GM18499 (cell line): Measurements from ENCODE around the gene CHST4.
A peak's percentile ranks its signal among the peaks of the same experiment; 100 is the strongest.
"Not testable (repeated sequence)": the region's sequence is repeated elsewhere in the genome, so short reads cannot be mapped to it uniquely, and the experiment has no call there.

ENCODE experiments used
- ATAC-seq: cut with Tn5 transposase; IDR thresholded peaks from one replicate; pipeline ENCODE4 v1.9.1; 2021; ENCODE audit warnings: moderate number of reproducible peaks; ENCODE audit not compliant: insufficient read depth, unreplicated experiment

CHST4 gene

DNA sequence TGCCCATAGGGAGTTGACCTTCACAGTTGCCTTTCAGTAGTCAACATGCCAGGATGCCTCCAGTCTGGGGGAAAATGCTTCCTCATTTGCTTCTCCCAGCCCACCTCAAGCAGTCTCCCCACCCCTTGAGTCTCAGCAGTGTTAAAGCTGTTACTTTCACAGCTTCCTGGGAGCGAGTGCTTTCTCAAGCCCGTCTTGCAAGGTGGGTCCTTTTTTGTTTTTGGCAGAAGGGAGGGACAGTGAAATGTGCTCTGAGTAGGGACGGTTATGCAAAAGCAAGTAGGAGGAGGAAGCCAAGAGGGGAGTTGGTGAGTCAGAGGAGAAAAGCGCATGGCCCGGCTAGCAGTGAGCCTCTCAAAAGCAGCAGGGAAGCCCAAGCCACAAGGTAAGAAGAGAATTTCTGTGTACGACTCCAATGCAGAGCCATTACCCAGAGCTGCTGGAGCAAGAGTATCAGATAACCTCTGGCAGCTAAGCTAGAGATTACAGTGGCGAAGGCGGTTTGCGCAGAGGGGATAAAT is at the start of gene CHST4:
TSS of gene CHST4 (plus strand) at position 316 of the 521 bp plus-strand sequence. CDS start 10,252 bp downstream, outside the sequence.
- ATAC-seq, result peak; percentile 46

DNA sequence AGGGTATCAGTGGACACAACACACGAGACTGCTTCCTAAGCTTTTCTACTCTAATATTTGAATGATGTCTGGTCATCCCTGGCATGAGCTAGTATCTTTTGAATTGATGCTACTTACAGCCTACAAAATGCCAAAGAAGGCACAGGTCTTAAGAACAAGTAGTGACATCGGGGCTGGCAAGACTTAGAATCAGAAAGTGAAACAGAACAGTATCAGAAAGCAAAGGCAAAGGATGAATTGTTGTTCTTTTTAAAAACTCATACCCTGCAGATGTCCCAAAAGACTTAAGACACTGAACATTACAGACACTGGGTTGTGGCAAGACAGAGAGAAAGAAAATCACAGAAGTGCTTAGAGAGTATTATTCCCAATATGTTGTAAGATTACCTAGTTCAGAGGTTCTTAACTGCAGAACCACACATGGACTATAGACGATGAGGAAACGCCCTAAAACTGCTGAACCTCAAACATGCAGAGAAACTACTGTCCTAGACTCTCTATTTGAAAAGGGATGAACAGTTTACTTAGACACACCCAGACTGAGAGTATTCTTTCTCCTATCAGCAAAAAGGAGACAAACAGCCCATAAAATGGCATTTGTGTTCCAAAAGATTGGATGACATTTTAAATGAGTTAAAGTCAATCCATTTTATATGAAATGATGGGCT is 49.6 kb upstream of the CHST4 start:
- ATAC-seq, result no peak

DNA sequence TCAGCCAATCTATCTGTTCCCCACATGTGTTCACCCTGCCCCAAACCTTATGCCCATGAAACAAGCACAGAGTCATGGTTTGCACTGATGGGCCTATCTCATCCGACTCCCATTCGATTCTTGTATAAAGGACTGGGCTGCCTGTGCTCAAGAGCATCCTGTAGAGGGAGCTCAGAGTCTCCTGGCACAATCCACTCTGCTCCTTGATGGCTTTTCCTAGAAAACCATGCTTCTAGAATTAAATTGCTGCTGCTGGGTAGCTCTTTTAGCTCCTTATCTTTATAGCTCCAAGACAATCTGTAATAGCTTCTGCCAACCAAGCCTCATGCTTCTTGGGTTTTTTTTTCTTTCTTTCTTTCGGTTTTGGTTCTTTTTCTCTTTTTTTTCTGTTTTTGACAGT is 46.8 kb upstream of the CHST4 start:
- ATAC-seq, result no peak

DNA sequence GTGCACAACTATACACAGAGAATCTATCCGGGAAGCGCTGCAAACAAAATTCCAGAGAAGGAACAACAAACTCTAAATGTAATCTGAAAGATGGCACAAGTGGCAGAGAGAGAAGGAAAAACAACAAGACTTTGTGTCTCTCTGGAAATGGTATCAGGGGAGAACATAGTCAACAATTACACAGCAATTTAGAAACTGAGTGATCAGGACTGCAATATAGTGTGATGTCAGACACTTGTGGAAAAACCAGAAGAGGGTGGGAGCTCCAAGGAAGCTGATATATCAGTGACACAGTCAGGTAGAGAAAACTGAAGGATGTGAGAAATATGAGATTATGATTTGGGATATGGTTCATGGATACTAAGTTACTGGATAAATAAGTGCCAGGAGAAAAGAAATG is 45.3 kb upstream of the CHST4 start:
- no peak for ATAC-seq

DNA sequence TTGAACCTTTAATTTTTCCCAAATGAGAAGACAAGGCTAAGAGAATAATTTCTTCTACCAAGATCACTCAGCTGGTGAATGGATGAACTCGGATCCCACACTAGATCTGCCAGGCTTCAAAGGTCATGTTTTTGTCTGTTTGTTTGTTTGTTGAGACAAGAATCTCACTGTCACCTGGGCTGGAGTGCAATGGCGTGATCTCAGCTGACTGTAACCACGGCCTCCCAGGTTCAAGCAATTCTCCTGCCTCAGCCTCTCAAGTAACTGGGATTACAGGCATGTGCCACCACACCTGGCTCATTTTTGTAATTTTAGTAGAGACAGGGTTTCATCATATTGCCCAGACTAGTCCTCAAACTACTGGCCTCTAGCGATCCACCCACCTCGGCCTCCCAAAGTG is 43.7 kb upstream of the CHST4 start:
- ATAC-seq, result no peak

DNA sequence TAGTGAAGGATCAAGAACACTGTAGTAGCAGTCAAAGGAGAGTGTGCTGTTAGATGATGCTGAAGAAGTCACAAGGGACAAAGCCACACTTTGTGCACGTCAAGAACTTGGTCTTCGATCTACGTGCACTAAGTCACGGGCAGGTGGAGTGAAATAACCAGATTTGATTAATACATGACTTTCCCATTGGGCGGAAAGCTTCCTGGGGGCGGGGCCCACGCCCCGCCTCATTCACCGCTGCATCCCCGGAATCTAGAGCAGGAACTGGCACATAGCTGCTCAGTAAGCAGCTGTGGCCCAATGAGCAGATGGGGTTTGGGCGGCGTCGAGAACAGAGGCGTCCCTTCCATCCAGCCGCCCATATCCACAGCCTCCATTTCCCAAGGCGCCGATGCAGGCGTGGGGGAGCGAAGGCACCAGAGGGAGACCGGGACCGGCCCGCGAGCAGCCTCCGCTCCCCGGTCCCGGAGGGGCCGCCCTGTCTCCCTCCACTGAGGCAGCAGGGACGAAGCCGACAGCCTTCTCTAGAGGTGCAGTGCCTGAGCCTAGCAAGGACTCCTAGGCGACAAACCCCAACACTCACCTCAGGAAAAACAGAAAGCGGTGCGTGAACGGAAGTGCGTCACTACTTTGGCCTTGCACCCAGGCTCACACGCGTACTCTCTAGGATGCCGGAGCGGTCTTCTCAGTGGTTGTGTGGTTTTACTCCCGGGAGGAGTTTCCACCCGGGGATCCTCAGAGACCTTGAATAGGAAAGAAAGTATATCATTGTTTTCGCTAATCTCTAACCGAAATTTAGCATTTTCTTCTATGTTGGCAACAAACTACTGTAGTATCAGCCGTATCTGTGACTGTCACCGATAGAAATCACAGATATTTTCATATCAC is 42.0 kb upstream of the CHST4 start:
- ATAC-seq, result peak; percentile 61

DNA sequence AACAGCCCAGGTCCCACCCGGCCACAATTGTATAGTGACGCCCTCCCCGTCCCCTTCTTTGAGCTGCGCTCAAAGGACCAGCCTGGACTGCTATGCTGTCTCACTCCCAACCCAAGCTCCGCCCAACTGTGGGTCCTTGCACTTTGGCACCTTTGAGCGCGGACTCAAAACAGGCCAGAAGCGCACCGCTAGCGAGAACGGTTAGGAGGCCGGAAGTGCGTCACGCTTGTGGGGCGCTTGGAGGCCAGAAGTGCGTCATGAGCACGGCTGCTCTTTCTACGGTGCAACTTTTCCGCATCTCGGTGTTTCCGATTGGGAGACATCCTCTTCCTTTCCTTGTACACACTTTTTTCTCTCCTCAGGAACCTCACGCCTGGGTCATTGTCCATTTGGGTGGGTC is 37.1 kb upstream of the CHST4 start, which contains the start of gene ZNF19:
TSS of gene ZNF19 (minus strand) at position 203 of the 400 bp plus-strand sequence. CDS start 7,210 bp downstream, outside the sequence.
- no peak for ATAC-seq

DNA sequence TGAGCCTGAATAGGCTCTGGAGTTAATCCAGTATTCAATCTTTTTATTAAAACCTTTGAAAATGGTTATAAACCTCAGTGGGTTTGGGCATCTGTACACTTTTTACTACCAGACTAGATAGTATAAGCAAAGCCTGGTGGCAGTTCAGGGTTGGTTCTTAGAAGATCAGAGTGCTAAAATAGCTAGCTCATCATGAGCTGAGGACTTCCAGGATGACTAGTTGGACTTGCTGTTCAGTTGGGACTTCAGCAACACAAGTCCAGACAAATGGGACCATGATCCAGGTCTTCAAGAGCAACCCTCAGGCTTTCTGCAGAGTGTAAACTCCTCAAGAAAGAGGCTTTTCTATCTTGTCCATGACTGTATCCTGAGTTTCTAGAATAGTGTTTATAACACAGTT is 35.9 kb upstream of the CHST4 start:
- ATAC-seq, result no peak

DNA sequence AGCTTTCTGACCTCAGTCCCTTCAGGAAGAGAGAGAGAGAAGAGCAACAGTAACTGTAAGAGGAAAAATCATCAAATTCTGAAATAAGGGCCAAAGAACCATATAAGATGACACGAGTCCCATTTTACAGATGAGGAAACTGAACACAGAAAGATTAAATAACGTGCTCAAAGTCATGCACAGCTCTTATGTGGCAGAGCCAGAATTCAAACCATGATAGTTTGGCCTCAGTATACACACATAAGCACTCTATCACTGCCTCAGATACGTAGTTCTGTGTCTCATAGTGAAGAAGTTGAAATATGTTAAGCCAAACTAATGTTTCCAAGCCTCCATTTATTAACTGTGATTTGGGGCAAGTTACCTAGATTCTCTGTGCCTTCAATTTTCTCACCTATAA is 35.2 kb upstream of the CHST4 start:
- no peak for ATAC-seq

DNA sequence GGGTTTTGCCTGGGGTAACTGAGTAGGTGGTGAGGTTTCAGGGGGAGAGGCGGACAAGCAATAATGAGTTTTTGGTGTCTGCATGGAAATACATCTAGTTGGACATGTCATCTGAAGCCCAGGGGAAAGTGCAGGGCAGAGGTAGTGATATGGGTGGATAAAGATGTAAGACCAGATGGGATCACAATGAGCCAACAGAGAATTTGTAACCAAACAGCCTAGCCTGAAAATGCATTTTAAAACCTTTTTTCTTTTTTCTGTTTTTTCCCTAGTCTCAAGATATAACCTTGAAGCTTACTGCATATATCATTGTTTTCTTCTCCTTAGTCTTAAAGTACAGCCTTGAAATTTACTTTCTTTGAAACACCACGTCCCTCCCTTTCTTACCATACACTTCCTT is 33.4 kb upstream of the CHST4 start:
- ATAC-seq, result no peak

DNA sequence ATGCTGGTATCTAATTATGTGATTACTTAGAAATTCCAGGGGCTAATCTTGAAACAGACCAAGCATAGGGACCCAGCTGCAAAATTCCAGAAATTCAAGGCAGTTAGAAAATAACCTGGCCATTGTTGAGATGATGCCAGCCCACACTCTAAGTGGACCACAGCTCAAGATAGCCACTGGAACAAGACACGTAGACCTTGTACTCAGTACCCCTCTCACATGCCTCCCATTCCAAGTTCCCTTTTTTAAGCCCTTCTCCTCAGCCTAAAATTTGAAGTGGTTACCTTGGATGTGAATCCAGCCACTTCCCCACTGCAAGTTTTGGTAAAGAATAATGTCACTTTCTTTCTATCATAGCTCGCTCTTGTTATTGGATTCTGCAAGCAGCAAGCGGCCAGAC is 33.0 kb upstream of the CHST4 start:
- ATAC-seq, result no peak

DNA sequence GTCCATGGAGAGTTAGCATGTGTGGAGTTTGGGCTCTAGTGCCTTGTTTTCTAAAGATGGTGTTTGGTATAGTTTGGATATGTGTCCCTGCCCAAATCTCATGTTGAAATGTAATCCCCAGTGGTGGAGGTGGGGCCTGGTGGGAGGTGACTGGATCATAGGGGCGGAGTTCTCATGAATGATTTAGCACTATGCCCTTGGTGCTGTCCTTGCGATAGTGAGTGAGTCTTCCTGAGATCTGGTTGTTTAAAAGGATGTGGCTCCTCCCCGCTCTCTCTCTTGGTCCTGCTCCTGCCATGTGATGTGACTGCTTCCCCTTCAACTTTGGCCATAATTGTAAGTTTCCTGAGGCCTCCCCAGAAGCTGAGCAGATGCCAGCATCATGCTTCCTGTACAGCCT is 28.2 kb upstream of the CHST4 start:
- no peak for ATAC-seq

DNA sequence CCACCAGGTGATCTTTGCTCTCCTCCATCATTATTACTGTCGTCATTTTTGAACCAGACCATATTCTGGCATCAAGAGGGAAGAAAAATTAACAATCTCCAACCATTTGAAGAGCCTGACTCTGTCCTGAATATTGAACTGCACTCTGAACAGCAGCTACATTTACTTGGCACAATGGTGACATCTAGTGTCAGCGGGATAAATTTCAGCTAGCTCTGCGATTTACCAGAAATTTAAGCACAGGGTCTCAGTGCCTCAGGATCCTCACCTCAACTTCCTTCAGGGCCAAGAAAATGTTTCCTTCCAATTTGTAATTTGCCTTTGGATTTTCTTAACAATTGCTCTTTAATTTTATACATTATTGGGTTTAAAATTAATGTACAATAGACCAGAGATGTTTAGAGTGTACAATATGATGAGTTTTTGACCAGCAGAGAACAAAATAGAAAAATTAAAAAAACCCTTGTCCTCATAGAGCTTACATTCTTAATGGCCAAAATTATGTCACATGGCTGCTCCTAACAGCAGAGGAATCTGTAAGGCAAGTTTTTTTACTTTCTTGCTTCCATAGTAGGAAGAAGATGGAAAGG is 26.4 kb upstream of the CHST4 start:
- ATAC-seq, result no peak

DNA sequence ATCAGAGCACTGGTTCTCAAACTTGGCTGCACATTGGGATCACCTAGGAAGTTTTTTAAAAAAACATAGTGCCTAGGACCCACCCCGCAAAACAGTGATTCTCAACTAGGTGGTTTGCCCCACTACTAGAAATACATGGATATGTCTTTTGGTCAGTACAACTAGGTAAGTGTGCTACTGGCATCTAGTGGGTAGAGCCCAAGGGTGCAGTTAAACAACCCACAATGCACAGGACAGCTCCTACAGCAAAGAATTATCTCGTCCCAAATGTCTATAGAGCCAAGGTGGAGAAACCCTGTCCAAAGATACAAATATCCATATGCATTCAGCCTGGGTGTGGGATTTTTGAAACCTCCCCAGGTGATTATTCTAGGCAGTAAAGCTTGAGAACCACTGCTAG is 25.3 kb upstream of the CHST4 start:
- no peak for ATAC-seq

DNA sequence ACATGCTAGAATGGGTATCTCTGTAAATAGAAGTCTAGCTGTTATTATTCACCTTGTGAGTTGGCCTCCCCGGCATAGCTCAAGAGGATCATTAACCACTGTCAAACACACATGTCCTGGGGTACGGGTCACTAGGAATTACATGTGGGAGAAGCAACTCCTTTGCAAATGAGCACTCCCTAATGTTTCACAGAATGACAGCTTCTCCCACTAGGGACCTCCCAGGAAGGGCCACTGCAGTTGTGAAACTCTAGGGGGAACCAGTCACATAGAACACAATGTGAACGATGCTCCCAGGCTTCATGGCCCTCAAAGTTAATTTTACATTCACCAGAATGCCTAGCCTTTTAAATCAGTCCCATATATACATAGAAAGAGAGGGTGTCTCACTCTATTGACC is 24.7 kb upstream of the CHST4 start:
- no peak for ATAC-seq

DNA sequence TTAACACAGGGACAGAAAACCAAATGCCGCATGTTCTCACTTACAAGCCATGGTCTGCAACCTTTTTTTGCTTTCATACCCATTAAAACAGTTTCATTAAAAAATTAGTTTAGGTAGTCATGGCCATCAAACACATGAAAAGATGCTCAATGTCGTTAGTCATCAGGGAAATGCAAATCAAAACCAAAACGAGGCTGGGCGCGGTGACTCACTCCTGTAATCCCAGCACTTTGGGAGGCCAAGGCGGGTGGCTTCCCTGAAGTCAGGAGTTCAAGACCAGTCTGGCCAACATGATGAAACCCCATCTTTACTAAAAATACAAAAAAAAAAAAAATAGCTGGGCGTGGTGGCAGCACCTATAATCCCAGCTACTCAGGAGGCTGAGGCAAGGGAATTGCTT is 22.2 kb upstream of the CHST4 start:
- not testable (repeated sequence) for ATAC-seq

DNA sequence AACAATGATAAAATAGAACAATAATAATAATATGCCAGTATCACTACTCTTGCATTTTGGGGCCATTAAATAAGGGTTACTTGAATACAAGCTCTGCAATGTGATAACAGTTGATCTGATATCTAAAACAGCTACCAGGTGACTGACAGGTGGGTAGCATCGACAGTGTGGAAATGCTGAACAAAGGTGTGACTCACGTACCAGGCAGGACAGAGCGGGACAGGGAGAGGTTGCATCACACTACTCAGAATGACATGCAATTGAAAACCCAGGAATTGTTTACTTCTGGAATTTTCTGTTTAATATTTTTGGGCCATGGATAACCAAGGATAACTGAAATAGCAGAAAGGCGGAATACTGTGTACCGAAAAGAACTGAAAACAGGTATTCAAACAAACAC is 21.3 kb upstream of the CHST4 start:
- ATAC-seq, result no peak

DNA sequence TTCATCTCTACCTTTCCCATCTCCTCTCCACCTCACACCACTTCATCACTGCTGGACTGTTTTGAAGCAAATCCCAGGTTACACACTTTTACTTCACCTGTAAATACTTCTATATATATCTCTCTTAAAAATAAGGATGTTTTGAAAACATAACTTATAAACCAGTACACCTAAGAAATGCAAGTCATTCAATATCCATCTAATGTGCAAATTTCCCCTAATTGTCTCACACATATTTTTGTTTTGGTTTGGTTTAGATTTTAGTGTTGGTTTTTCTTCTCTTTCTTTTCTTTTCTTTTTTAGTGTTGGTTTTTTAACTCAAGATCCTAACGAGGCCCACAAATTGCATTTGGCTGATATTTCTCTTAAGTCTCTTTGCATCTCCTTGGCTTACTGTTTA is 19.2 kb upstream of the CHST4 start:
- no peak for ATAC-seq

DNA sequence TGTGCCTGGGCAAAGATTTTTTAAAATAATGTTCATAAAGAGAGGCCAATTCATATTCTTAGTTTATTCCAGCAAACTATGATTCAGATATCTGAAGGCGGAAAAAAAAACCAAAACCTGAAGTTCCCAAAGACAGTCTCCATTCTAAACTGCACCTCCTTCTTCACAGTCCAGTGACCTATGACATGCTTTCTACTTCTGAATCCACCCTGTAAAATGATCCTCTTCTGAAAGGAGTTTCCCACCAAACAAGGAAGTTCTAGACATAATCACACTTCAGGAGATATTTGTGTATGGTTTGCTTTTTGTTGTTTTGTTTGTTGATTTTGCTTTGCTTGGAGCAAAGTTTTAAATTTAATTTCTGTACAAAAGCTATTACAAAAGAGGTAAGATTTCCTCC is 12.9 kb upstream of the CHST4 start:
- no peak for ATAC-seq

DNA sequence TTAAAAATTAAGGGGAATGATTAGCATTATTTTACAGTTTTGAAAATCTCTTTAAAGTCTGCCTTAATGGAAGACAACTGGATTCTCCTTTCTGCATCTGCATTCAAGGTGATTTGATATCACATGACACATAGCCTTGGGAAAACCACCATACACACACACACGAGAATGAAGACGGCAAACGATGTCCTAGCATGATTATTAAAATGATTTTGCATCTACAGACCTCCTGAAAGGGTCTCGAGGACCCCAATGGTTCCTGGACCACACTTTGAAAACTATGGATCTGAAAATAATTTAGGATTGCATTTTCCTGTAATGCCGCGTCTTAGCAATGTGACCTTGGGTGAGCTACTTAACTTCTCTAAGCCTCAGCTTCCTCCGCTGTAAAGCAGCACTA is 11.8 kb upstream of the CHST4 start:
- ATAC-seq, result no peak

DNA sequence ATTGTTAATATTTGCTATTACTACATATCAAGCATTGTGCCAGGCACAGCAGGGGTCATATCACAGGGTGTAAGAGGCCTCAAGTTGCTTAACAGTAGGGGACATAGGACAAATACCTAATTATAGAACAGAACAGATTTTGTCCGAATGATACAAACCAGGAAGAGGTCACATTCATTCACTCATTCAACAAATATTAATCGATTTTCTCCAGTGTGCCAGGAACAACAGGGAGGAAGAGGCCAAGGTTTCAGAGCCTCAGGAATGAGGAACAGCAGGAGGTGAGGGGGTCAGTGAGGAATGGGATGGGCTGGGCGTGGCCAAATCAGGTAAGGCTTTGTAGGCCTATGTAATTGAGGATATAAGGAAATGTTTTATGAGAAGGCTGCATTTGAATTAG is 11.2 kb upstream of the CHST4 start:
- ATAC-seq, result no peak
